Measurements from ENCODE around the gene SPECC1L.
"Not testable (repeated sequence)": the region's sequence is repeated elsewhere in the genome, so short reads cannot be mapped to it uniquely, and the experiment has no call there.

Gene SPECC1L

DNA sequence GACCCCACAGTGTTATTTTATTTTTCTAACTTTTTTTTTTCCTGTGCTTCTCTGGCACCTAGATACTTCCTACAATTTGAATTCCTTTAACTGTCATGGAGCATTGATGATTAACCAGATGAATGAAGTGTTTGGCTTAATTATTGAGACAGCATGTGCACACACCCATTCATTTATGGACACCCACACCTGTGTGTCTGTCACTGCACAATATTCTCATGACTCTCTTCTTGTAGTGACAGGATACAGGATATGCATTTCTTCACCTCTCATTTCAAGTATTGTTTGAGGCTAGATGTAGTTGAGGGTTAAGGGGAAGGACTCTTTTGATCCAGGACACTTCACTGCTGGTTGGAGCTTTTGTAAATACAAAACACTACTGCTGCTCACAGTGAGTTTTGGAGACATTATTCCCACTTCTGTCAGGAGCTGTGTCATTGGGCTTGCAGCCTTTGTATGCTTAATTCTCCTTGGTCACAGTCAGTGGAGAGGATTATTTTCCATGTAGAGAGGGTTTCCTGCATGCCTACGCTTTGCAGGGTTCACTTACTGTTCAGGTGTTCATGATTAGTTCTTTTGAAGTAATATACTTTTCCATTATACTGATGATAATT, 33.5 kb downstream of the SPECC1L start:
- TF ChIP-seq, protein P1, sequence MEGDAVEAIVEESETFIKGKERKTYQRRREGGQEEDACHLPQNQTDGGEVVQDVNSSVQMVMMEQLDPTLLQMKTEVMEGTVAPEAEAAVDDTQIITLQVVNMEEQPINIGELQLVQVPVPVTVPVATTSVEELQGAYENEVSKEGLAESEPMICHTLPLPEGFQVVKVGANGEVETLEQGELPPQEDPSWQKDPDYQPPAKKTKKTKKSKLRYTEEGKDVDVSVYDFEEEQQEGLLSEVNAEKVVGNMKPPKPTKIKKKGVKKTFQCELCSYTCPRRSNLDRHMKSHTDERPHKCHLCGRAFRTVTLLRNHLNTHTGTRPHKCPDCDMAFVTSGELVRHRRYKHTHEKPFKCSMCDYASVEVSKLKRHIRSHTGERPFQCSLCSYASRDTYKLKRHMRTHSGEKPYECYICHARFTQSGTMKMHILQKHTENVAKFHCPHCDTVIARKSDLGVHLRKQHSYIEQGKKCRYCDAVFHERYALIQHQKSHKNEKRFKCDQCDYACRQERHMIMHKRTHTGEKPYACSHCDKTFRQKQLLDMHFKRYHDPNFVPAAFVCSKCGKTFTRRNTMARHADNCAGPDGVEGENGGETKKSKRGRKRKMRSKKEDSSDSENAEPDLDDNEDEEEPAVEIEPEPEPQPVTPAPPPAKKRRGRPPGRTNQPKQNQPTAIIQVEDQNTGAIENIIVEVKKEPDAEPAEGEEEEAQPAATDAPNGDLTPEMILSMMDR (IDR thresholded peaks at IDR 0.05; ENCODE audit: low read depth, low read length, missing control alignments), result no peak
- H3K4me3 ChIP-seq (replicated peaks; ENCODE audit: low read depth, low read length), result no peak overlapping the region
- no peak for DNase-seq (ENCODE audit: extremely low read depth, low read depth)

DNA sequence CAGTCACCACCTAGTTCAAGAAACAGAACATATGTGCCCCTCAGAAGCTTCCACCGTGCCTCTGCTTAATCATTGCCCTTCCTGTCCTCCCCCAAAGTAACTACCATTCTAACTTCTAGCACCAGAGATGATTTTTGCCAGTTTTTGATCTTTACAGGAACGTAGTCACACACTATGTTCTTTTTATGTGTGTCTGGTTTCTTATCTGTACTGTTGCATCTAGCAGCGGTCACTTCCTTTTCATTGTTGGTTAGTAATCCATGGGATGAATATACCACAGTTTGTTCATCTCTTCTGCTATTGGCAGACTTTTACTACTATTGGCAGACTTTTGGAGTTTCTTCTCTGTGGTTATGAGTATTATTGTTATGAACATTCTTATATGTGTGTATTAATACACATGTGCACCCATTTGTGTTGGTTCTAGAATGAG, 34.6 kb downstream of the SPECC1L start:
- DNase-seq (ENCODE audit: extremely low read depth, low read depth), result no peak
- no peak overlapping the region for H3K4me3 ChIP-seq (replicated peaks; ENCODE audit: low read depth, low read length)
- TF ChIP-seq, protein P1 (IDR thresholded peaks at IDR 0.05; ENCODE audit: low read depth, low read length, missing control alignments), result no peak

DNA sequence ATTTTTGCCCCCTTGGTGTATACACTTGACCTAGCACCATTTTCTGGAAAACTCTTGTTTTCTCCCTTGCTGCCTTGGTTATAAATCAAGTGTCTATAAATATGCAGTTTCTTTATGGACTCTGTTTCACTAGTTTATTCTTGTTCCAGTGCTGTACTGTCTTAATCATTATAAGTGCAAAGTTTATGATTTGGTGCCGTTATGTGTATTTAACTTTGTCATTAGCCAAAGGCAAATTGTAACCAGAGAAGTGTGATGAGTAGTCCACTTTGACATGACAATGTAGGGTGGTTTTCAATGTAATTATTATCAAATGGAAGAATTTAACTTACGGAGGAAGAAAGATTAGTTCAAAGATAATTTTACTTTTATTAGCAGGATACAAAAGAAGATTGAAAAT, 40.3 kb downstream of the SPECC1L start:
- no peak overlapping the region for H3K4me3 ChIP-seq (replicated peaks; ENCODE audit: low read depth, low read length)
- TF ChIP-seq, protein P1 (IDR thresholded peaks at IDR 0.05; ENCODE audit: low read depth, low read length, missing control alignments), result no peak
- no peak for DNase-seq (ENCODE audit: extremely low read depth, low read depth)

DNA sequence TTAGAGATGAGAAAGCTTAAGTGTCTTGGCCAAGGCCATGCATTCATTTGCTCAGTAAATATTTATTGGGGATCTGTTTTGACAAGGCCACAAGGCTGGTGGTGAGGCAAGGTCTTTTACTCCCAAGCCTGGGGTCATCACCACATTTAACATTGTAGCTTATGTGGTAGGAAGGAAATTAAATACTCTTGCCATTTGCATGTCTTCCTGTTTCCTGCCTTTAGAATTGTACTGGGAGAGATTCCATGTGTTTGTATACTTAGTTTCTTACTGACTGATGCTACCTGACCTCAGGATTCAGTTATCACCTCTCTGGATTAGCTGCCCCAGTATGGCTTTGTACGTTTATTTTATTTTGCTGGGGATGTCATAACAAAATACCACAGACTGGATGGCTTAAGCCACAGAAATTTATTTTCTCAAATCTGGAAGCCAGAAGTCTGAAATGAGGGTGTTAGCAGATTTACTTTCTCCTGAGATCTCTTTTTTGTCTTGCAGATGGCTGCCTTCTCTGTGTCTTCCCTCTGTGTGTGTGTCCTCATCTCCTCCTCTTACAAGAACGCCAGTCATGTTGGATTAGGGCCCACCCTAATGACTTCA, 44.8 kb downstream of the SPECC1L start:
- no peak overlapping the region for H3K4me3 ChIP-seq (replicated peaks; ENCODE audit: low read depth, low read length)
- TF ChIP-seq, protein P1 (IDR thresholded peaks at IDR 0.05; ENCODE audit: low read depth, low read length, missing control alignments), result no peak
- peak; percentile 70 for DNase-seq (ENCODE audit: extremely low read depth, low read depth)

DNA sequence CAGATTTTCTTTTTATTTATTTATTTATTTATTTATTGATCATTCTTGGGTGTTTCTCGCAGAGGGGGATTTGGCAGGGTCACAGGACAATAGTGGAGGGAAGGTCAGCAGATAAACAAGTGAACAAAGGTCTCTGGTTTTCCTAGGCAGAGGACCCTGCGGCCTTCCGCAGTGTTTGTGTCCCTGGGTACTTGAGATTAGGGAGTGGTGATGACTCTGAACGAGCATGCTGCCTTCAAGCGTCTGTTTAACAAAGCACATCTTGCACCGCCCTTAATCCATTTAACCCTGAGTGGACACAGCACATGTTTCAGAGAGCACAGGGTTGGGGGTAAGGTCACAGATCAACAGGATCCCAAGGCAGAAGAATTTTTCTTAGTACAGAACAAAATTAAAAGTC, 45.6 kb downstream of the SPECC1L start:
- H3K4me3 ChIP-seq (replicated peaks; ENCODE audit: low read depth, low read length); DNase-seq (ENCODE audit: extremely low read depth, low read depth): not testable (repeated sequence)

DNA sequence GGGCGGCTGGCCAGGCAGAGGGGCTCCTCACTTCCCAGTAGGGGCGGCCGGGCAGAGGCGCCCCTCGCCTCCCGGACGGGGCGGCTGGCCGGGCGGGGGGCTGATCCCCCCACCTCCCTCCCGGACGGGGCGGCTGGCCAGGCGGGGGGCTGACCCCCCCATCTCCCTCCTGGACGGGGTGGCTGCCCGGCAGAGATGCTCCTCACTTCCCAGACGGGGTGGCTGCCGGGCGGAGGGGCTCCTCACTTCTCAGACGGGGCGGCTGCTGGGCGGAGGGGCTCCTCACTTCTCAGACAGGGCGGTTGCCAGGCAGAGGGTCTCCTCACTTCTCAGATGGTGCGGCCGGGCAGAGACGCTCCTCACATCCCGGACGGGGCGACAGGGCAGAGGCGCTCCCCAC, 46.9 kb downstream of the SPECC1L start:
- H3K4me3 ChIP-seq (replicated peaks; ENCODE audit: low read depth, low read length), result not testable (repeated sequence)

DNA sequence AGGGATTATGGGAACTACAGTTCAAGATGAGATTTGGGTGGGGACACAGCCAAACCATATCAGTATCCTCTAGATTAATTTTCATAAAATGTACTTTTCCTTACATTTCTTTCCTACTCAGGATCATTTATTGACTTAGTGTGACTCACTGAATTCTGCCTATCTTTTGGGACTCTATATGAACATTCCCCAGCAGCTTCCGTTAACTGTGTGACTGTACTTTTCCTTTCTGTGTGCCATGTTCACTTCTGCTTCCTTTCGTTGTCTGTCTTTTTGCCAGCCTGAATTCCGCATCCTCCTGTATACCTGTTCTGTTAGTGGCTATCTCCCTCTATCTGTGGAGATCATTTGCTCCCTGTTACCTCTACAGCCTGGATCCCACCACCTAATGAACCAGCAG, 48.8 kb downstream of the SPECC1L start:
- DNase-seq (ENCODE audit: extremely low read depth, low read depth), result no peak
- TF ChIP-seq, protein P1 (IDR thresholded peaks at IDR 0.05; ENCODE audit: low read depth, low read length, missing control alignments), result no peak
- no peak overlapping the region for H3K4me3 ChIP-seq (replicated peaks; ENCODE audit: low read depth, low read length)

More for the DNA sequence above, 46.9 kb downstream of the SPECC1L start:
- not testable (repeated sequence) for DNase-seq (ENCODE audit: extremely low read depth, low read depth)

DNA sequence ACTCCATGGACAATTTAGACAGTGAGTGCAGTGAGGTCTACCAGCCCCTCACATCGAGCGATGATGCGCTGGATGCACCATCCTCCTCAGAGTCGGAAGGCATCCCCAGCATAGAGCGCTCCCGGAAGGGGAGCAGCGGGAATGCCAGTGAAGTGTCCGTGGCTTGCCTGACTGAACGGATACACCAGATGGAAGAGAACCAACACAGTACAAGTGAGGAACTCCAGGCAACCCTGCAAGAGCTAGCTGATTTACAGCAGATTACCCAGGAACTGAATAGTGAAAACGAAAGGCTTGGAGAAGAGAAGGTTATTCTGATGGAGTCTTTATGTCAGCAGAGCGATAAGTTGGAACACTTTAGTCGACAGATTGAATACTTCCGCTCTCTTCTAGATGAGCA, 51.4 kb downstream of the SPECC1L start:
- TF ChIP-seq, protein P1 (IDR thresholded peaks at IDR 0.05; ENCODE audit: low read depth, low read length, missing control alignments), result no peak
- no peak overlapping the region for H3K4me3 ChIP-seq (replicated peaks; ENCODE audit: low read depth, low read length)
- no peak for DNase-seq (ENCODE audit: extremely low read depth, low read depth)

Measured in HFF-Myc (cell line).